NT2/D1 (cell line): ENCODE measurements around the gene POTEI.
"Not testable (repeated sequence)": the region's sequence is repeated elsewhere in the genome, so short reads cannot be mapped to it uniquely, and the experiment has no call there.

Source experiments
- SUZ12 ChIP-seq: IDR thresholded peaks from 2 replicates; pipeline ENCODE4 v1.6.1; 2011; ENCODE audit not compliant: insufficient read length, insufficient read depth; ENCODE audit errors: extremely low read depth
- ZNF274 ChIP-seq: IDR thresholded peaks from 2 replicates; pipeline ENCODE4 v1.6.1; 2011; ENCODE audit warnings: mild to moderate bottlenecking, low read depth, low read length

GRCh38 chr2:130531672-130532071 is 22.5 kb upstream of the POTEI start:
- not testable (repeated sequence) for TF ChIP-seq SUZ12, ZNF274
